COLO829 (cell line): Measurements from ENCODE around the gene RNPS1.

Experiments used
- DNase-seq: peaks from one replicate; pipeline ENCODE4 v3.0.0; 2012; ENCODE audit warnings: low spot score

RNPS1 gene

DNA sequence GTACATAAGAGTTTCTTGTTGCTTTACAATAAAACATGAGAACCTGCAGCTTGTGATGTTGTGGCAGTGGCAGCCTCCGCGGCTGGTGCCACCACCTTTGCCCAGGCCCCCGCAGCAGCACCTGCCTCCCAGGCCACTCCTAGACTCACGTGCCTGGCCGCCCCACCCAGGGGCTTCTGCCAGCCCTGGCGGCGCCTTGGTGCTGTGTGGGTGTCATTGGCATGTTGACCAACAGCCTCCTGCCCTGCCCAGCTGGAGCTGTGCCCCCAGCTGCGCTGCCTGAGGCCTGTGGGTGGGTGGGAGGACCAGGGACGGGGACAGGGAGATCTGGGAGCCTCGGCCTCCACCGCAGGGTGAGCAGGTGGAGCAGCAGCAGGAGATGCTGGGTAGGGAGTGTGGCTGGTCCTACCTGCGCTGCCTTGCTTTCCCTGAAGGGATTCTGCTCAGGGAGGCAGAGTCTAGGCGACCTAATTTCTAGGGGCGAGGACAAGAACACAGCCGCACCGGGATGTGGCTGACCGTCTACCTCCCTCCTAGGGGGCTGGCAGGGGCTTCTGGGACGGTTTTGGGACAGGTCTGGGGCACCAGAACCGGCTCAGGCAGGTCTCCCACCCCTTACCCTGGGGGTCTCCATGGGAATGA lies 32.1 kb downstream of the RNPS1 start:
- DNase-seq: no peak

DNA sequence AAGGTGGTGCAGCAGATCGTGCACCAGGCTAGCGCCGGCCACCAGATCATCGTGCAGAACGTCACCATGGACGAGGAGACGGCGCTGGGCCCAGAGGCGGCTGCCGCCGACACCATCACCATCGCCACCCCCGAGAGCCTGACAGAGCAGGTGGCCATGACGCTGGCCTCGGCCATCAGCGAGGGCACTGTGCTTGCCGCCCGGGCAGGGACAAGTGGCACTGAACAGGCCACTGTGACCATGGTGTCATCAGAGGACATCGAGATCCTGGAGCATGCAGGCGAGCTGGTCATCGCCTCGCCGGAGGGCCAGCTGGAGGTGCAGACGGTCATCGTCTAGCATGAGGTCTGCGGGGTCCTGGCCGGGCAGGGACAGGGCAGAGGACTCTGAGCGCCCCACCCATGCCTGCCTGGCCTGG lies 32.7 kb downstream of the RNPS1 start:
- DNase-seq: no peak

DNA sequence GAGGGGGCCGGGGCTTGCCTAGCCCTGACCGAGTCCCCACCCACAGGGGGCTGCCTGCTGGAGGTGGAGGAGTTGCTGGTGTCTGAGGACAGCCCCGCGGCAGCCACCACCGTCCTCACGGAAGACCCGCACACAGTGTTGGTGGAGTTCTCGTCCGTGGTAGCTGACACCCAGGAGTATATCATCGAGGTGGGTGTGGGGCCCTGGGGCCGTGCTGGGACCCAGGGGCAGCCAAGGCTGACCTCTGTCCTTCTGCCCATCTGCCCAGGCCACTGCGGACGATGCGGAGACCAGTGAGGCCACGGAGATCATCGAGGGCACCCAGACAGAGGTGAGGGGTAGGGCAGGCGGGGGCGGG lies 33.1 kb downstream of the RNPS1 start:
- DNase-seq: no peak

DNA sequence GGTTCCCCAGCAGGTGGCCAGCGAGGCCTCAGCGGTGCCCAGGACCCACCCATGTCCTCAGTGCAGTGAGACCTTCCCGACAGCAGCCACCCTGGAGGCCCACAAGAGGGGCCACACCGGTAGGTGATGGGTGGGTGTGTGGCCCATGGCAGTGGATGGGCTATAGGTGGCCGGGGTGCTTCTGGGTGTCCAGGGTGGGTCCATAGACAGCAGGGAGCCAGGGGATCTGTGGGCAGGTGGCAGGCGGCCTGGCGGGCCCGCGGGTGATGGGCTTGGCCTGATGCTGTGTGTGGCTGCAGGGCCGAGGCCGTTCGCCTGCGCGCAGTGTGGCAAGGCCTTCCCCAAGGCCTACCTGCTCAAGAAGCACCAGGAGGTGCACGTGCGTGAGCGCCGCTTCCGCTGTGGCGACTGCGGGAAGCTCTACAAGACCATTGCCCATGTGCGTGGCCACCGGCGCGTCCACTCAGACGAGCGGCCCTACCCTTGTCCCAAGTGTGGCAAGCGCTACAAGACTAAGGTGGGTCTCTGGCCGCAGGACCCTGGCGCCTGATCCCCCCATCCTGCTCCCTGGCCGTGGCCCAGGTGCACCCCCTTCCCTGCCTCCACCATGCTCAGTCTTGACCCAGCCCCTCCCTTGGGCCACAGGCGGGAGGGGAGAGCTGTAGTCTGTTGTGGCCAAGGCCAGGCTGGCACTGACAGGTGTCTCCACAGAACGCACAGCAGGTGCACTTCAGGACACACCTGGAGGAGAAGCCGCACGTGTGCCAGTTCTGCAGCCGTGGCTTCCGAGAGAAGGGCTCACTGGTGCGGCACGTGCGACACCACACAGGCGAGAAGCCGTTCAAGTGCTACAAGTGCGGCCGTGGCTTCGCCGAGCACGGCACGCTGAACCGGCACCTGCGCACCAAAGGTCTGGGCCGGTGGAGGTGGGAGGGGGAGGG lies 33.8 kb downstream of the RNPS1 start:
- no peak for DNase-seq

DNA sequence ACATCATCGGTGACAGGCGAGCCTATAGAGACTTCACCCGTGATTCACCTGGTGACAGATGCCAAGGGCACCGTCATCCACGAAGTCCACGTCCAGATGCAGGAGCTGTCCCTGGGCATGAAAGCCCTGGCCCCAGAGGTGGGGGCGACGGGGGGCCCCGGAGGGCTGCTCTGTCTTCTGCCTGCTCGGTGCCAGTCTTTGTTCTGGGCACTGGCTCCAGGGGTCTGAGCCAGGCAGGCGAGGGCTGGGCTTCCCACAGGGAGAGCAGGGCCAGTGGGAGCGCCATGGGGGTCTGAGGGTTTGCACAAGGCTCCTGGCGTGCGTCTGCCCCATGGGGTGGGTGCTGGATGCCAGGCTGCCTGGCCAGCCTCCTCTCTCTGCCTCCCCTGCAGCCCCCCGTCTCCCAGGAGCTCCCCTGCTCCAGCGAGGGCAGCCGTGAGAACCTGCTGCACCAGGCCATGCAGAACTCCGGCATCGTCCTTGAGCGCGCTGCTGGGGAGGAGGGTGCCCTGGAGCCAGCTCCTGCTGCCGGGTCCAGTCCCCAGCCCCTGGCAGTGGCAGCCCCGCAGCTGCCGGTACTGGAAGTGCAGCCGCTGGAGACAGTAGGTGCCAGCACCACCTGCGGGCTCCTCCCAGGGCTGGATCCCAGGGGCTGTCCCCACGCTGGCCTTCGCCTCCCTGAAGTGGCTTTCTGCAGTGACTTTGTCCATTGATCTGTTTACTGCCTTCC lies 34.7 kb downstream of the RNPS1 start:
- no peak for DNase-seq

DNA sequence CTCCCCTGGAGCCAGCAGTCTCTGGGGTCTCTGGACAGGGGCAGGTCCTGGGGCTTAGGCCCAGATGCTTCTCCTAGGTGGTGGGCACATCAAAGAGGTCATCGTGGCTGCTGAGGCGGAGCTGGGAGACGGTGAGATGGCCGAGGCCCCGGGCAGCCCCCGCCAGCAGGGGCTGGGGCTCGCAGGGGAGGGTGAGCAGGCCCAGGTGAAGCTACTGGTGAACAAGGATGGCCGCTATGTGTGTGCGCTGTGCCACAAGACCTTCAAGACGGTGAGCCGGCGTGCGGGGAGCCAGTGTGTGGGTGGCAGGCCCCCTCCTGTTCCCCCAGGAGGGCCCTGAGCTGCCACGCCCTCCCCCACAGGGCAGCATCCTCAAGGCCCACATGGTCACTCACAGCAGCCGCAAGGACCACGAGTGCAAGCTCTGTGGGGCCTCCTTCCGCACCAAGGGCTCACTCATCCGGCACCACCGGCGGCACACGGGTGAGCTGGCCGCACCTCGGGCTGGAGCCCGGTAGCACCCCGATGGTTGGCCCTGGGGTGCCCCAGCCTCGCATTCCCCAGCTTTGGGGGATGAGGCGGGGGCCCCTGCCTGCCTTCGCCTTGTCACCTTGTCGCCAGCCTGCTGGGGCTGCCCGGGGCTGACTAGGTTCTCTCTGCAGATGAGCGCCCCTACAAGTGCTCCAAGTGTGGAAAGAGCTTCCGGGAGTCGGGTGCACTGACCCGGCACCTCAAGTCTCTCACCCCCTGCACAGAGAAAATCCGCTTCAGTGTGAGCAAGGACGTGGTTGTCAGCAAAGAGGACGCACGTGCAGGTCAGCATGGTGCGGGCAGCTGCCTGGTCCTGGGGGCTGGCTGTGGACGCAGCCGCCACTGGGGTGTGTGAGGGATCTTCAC lies 35.6 kb downstream of the RNPS1 start:
- DNase-seq: no peak

DNA sequence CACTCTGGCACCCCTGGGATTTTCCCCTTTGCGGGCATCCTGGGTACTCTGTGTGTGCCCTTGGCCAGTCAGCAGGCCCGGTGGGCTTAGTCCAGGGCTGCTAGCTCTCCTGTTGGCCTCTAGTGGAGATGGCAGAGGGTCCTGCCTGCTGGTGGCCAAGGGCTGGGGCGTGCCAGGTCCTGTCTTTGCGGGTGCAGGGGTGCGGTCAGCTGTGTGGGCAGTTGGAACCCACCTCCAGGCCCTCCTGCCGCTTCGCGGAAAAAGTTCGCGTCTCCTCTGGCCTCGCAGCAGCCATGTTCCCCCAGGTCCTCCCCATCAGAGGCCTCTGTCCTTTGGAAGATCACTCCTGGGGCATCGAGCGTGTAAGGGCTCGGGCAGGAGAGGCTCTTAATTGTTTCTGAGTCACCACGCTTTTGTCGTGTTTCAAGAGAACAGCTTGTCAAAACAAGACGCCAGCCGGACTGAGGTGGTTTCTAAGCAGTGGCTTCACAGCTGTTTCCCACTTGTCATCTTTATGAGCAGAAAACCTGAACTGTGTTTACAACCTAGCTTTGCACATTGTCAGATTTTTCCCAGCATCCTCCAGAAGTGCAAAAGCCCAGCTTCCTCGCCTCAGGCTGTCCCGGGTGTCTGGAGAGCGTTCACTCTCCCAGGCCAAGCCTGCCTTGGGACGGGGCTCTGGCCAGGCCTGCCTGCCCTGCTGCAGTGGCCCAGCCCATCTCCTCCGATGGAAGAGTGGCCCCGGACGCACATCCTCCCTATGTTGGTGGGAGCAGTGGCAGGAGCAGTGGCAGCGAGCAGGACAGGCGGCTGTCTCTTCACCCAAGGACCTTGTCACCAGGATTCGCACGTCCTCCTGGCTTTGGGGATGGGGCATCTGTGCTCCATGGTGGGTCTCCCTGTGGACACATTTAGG lies 36.7 kb downstream of the RNPS1 start:
- no peak for DNase-seq

DNA sequence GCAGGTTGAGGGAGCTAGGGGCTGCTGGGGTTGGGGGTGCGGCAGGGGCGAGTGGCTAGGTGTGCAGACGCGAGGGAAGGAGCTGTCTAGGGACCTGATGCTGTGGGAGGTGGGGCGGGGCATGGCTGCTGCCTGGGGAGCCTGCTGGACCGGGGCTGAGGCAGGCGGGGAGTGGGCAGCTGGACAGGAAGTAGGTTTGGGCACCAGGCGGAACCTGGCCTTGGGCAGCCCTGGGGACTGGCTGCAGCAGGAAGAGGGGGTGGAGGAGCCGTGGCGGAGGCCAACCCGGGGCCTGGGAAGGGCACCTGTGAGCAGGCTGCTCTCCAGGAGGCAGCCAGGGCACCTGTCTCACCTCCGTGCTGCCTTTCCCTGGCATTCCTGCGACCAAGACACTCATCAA lies 37.5 kb downstream of the RNPS1 start:
- DNase-seq: no peak

DNA sequence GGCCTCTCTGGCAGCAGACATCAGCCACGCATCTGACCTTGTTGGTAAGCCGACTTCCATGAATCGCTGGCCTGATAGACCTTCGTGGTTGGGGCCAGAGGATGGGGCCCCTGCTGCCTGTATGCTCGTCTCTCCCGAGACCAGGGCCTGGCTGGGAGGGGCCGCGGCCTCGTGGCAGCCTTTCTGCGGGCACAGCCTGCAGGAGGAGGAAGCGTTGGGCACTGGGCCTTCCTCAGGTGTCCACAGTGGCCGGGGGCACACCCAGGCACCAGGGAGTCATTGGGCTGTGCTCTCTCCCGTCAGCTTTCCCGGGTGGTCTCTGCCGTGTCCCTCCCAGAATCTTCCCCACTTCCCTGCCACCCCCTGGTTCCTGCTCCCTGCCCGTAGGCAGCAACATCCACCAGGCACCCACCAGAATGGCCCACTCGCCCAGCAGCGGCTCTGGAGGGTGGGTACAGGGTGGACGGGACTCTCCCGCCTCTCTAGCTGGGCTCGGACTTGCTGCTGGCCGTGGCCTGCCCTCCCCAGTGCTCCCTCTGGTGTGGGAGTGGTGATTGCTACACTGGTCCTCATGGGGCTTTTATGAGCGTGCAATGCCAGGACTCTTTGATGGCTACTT lies 38.2 kb downstream of the RNPS1 start:
- DNase-seq: no peak

DNA sequence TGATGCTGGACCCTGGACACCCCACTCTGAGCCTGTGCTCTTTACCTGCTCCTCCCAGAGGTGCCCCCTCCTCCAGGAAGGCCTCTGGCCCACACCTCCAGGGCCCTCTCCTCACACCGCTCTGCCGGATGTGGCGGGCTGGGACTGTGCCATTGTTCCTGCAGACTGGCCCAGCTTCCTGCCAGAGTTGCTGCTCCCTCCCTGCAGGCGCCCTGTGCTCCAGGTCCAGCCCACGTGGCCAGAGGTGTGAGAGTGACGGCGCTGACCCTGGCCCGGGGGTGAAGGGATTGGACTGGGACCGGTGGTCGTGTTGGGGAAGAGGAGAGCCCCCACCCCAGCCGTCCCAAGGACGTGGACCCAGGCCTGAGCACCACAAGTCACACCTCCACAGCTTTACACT lies 38.8 kb downstream of the RNPS1 start:
- DNase-seq: no peak

DNA sequence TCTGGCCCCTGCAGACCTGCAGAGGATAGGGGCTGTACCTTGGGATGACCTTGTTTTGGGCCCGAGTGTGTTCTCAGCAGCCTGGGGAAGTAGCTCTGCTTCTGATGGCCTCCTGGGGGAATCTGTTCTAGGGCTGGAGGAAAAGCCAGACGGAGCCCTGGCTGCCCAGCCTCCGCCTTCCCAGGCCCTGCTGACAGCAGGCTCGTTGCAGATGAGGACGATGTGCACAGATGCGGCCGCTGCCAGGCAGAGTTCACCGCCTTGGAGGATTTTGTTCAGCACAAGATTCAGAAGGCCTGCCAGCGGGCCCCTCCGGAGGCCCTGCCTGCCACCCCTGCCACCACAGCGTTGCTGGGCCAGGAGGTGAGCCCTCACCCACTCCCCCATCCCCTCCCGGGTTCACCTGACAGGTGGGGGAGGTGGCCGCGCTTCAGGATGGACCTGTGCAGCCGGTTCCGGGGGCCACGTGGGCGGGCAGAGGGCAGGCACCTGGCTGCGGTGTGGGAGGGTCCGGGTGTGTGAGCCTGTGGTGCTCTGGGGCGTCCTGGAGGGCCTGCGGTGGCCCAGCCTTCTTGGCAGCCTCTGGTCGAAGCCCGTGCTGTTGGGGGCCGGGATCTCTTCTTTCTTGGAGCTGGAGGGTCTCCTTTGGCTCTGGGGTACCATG lies 39.6 kb downstream of the RNPS1 start:
- no peak for DNase-seq

DNA sequence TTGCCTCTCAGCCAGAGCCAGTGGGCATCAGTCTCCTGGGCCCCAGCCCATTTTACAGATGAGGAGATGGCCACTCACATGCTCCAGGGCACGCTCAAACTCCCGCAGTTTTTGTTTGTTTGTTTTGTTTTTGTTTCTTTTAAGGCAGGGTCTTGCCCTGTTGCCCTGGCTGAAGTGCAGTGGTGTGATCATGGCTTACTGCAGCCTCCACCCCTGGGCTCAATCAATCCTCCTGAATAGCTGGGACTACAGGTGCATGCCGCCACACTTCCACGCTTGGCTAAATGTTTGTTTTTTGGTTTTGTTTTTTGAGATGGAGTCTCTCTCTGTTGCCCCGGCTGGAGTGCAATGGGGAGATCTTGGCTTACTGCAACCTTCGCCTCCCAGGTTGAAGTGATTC lies 41.0 kb downstream of the RNPS1 start:
- DNase-seq: no peak

DNA sequence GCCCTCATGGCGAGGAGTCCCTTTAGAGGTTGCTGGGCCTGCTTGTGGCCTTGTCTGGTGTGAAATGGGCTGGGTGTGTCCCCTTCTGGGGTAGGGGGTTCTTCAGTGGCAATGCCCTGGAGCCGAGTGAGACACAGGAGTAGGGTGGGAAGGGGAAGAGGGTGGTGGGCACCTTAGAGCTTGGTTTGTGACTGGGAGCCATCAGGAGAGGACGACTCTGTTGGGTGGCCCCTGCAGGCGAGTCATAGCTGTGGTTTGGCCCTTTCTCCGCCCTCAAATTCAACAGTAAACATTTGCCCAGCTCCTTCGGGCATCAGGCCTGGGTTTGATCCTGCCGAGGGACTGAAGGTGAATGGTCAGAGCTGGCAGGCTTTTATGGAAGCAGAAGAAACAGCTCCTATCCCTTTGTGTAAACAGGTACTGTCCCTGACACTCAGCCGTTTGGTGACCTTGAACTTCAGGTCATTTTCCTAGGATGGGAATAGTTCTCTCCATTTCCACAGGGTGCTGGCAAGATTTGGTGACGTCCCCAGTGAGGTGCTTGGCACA lies 41.6 kb downstream of the RNPS1 start:
- no peak for DNase-seq

DNA sequence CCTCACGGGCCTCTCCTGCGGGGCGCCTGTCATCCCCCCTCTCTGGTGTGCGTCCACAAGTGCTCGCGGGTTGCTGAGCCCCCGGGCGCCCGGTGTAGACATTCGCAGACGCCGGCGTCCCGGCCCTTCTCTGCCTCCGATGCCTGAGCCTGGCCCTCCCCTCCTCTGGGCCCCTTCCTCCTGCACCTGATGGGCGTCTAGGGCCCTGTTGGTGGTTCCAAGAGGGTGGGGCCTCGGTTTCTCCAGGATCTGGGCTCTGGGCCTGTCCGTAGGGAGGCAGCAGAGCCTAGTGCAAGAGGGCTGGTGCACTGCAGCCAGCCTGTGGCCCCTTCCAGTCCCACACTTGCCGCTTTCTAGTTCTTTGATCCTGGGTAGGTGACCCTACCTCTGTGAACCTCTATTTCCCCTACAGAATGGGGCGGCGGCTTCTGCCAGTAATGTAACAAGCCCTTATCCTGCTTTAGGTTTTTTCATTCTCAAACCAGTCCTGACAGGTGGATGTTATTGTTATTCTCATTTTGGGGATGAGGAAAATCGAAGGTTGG lies 43.9 kb downstream of the RNPS1 start:
- peak; percentile 45 for DNase-seq

DNA sequence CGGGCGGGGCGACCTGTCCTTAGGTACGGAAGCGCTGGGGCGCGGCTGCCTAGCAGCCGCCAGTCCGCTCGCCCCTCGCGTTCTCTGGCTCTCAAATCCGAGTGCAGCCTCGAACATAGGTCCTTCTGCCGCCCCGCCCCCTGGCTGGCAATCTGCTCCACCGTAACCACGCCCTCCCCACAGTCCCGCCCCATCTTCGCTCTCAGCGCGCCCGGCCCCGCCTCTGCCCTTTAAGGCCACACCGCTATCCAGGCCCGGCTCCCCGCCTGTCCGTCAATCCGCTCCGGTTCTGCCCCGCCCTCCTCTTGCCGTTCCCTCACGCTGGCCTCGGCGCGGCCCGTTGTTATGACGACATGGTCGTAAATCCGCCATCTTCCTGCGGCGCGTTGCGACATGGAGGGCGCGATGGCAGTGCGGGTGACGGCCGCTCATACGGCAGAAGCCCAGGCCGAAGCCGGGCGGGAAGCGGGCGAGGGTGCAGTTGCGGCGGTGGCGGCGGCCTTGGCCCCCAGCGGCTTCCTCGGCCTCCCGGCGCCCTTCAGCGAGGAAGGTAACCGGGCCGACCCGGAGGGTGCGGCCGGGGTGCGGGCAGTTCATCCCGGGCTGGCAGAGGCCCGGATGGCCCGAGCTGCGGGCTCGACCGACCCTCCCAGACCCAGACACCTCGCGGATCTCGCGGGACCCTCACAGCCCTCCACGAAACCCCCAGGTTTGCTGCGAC lies 44.5 kb downstream of the RNPS1 start, which contains the start of gene E4F1:
Gene E4F1, plus strand, starts transcription at position 371 of the 721 bp plus-strand sequence. Its CDS starts 23 bp downstream, at position 394.
- DNase-seq: peak; percentile 100

DNA sequence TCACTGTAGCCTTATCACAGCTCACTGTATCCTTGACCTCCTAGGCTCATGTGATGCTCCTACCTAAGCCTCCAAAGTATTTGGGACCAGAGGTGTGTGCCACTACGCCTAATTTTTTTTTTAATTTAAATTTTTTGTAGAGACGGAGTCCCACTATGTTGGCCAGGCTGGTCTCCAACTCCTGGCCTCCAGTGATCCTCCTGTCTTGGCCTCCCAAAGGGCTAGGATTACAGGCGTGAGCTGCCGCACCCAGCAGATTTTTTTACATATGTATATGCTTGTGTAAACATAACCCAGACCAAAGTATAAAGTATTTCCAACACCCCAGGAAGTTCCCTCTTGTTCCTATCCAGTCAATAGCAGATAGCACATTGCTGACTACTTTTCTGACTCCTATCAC lies 51.6 kb downstream of the RNPS1 start:
- DNase-seq: no peak

DNA sequence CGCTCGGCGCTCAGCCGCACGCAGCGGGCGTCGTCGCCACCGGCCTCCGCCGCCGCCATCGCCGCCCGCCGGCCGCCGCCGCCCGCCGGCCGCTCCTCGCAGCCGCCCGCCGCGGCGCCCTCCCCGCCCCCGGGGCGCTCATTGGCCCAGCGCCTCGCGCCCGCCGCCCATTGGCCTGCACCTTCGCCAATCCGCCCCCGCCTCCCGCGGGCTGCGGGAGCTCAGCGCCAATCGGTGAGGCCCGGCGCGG lies 53.3 kb downstream of the RNPS1 start, which contains the start of gene PGP:
Gene PGP, minus strand, starts transcription at position 122 of the 250 bp plus-strand sequence. Its CDS starts 63 bp downstream, at position 59.
- no peak for DNase-seq
